Neural cell (in vitro differentiated cells): ENCODE measurements around the gene LRRC1. TPM values are rescaled to one million over a fixed set of nuclear protein-coding genes. Genes with fewer than 3 reads are reported as not detected.

Source experiments
- H2AFZ ChIP-seq: fragments of 200-600, 300-800 bp; sonication (generic), shearing (Covaris generic); 2 replicates; pipeline ENCODE4 v1.6.0; 2014; ENCODE audit warnings: low read depth, mild to moderate bottlenecking, antibody characterized with exemption, low read length, moderate library complexity
- H3F3A ChIP-seq: fragments of 200-600 bp; shearing (Covaris generic); 2 replicates; pipeline ENCODE4 v1.6.1; 2016; ENCODE audit warnings: mild to moderate bottlenecking, moderate library complexity, mixed read lengths, antibody characterized with exemption, low read length; ENCODE audit not compliant: insufficient read depth, poor library complexity, severe bottlenecking
- H3K27ac ChIP-seq: fragments of 200-600, 300-800 bp; sonication (generic), shearing (Covaris generic); 2 replicates; pipeline ENCODE4 v1.5.1; 2014; ENCODE audit warnings: mild to moderate bottlenecking, low read length, moderate library complexity
- H3K27me3 ChIP-seq: fragments of 300-800, 200-600 bp; sonication (generic), shearing (Covaris generic); 2 replicates; pipeline ENCODE4 v1.6.0; 2014; ENCODE audit warnings: mild to moderate bottlenecking, low read depth, low read length, moderate library complexity; ENCODE audit not compliant: insufficient read depth
- H3K36me3 ChIP-seq: fragments of 300-800, 200-600 bp; sonication (generic), shearing (Covaris generic); 2 replicates; pipeline ENCODE4 v1.5.1; 2014; ENCODE audit warnings: mild to moderate bottlenecking, antibody characterized with exemption, low read length, moderate library complexity; ENCODE audit not compliant: insufficient read depth
- H3K4me2 ChIP-seq: fragments of 300-800, 200-600 bp; sonication (generic), shearing (Covaris generic); 2 replicates; pipeline ENCODE4 v1.6.0; 2014; ENCODE audit warnings: mild to moderate bottlenecking, low read length
- H3K4me3 ChIP-seq: fragments of 300-800, 200-600 bp; sonication (generic), shearing (Covaris generic); 2 replicates; pipeline ENCODE4 v1.5.1; 2014; ENCODE audit warnings: mild to moderate bottlenecking, low read length, moderate library complexity
- H3K79me2 ChIP-seq: fragments of 200-600 bp; shearing (Covaris generic); replicated peaks from 2 replicates; pipeline ENCODE4 v1.6.0; 2014; ENCODE audit warnings: mild to moderate bottlenecking, low read length, moderate library complexity; ENCODE audit not compliant: insufficient read depth
- H3K9ac ChIP-seq: fragments of 300-800, 200-600 bp; sonication (generic), shearing (Covaris generic); 2 replicates; pipeline ENCODE4 v1.6.1; 2016; ENCODE audit warnings: mild to moderate bottlenecking, low read length, mixed read lengths
- H3K9me2 ChIP-seq: fragments of 200-600 bp; shearing (Covaris generic); 2 replicates; pipeline ENCODE4 v1.6.1; 2016; ENCODE audit warnings: mild to moderate bottlenecking, low read length, mixed read lengths; ENCODE audit not compliant: insufficient read depth
- H3K9me3 ChIP-seq: fragments of 200-600, 300-800 bp; sonication (generic), shearing (Covaris generic); 2 replicates; pipeline ENCODE4 v1.6.1; 2016; ENCODE audit warnings: mild to moderate bottlenecking, mixed run types, low read length, moderate library complexity, mixed read lengths
- H4K20me1 ChIP-seq: fragments of 200-600 bp; shearing (Covaris generic); 2 replicates; pipeline ENCODE4 v1.6.1; 2016; ENCODE audit warnings: mild to moderate bottlenecking, mixed run types; ENCODE audit not compliant: insufficient read depth
- EP300 ChIP-seq: fragments of 450-650 bp; conservative IDR thresholded peaks from 2 replicates; pipeline ENCODE4 v1.6.1; 2014; ENCODE audit warnings: antibody characterized with exemption, mild to moderate bottlenecking, moderate library complexity; ENCODE audit not compliant: poor library complexity, severe bottlenecking
- EZH2 ChIP-seq: fragments of 200-600, 300-800 bp; shearing (Covaris generic), sonication (generic); IDR thresholded peaks from 2 replicates; pipeline ENCODE4 v1.6.1; 2014; ENCODE audit warnings: antibody characterized with exemption, low read length, borderline replicate concordance, mild to moderate bottlenecking; ENCODE audit not compliant: insufficient read depth, poor library complexity, severe bottlenecking
- MXI1 ChIP-seq: fragments of 450-650 bp; conservative IDR thresholded peaks from 2 replicates; pipeline ENCODE4 v1.6.1; 2014; ENCODE audit warnings: antibody characterized with exemption, mild to moderate bottlenecking; ENCODE audit not compliant: poor library complexity, severe bottlenecking
- POLR2AphosphoS5 ChIP-seq: IDR thresholded peaks from 2 replicates; pipeline ENCODE4 v1.6.1; 2012
- RAD21 ChIP-seq: fragments of 450-650 bp; conservative IDR thresholded peaks from 2 replicates; pipeline ENCODE4 v1.6.1; 2014; ENCODE audit warnings: antibody characterized with exemption, mild to moderate bottlenecking, moderate library complexity
- REST ChIP-seq: IDR thresholded peaks from 2 replicates; pipeline ENCODE4 v1.6.1; 2012; ENCODE audit warnings: borderline replicate concordance
- SMC3 ChIP-seq: fragments of 450-650 bp; conservative IDR thresholded peaks from 2 replicates; pipeline ENCODE4 v1.6.1; 2014; ENCODE audit warnings: antibody characterized with exemption, mild to moderate bottlenecking, moderate library complexity; ENCODE audit not compliant: poor library complexity
- TAF1 ChIP-seq: IDR thresholded peaks from 2 replicates; pipeline ENCODE4 v1.6.1; 2012; ENCODE audit warnings: low read depth
- polyA plus RNA-seq: library from polyadenylated mRNA; depleted of rRNA; stranded (reverse); fragments of >200 nt; gene quantifications from 2 replicates; pipeline ENCODE4 v1.2.3, GENCODE V29; 2014
- TF ChIP-seq, protein P1 (sequence below): fragments of 450-650 bp; IDR thresholded peaks from 2 replicates; pipeline ENCODE4 v1.5.1; 2014; ENCODE audit warnings: antibody characterized with exemption, mild to moderate bottlenecking, moderate library complexity; ENCODE audit not compliant: poor library complexity, severe bottlenecking

LRRC1 gene
- polyA plus RNA-seq, 1 donor from 2014 or later = 21.2 TPM

DNA sequence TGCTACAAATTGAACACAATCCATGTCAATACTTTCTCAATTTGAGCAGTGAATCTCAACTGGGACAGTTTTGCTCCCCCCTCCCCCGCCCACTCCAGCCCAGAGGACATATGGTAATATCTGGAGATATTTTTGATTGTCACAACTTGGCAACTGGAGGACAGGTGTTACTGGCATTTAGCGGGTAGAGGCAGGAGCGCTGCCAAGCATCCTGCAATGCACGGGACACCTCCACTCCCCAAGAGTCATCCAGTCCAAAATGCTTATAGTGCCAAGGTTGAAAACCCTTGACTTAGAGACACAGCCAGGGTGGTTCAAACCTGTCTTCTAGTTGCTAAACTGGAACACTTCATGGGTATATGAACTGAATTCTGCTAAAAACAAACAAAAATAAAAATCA is 26.9 kb upstream of the LRRC1 start:
- H3K9ac ChIP-seq = no peak overlapping the region
- no peak overlapping the region for H3K4me2 ChIP-seq
- H3K4me3 ChIP-seq = no peak overlapping the region
- H3F3A ChIP-seq = no peaks in the 10 kb centered on the region
- no peak for TF ChIP-seq EP300
- TF ChIP-seq RAD21 = no peak
- TF ChIP-seq POLR2AphosphoS5 = no peak
- no peak for TF ChIP-seq REST
- TF ChIP-seq TAF1 = no peak
- TF ChIP-seq EZH2 = no peak
- H3K36me3 ChIP-seq = no peaks in the 10 kb centered on the region
- no peaks in the 10 kb centered on the region for H3K9me2 ChIP-seq
- no peak overlapping the region for H3K27ac ChIP-seq
- H2AFZ ChIP-seq = no peak overlapping the region
- H4K20me1 ChIP-seq = no peaks in the 10 kb centered on the region
- no peaks in the 10 kb centered on the region for H3K9me3 ChIP-seq
- no peaks in the 10 kb centered on the region for H3K79me2 ChIP-seq
- no peaks in the 10 kb centered on the region for H3K27me3 ChIP-seq

GRCh38 chr6:53768636-53769035 is 26.2 kb upstream of the LRRC1 start:
- no peak for TF ChIP-seq RAD21
- TF ChIP-seq MXI1 = no peak
- no peak for TF ChIP-seq SMC3
- no peak for TF ChIP-seq REST
- TF ChIP-seq, protein P1, sequence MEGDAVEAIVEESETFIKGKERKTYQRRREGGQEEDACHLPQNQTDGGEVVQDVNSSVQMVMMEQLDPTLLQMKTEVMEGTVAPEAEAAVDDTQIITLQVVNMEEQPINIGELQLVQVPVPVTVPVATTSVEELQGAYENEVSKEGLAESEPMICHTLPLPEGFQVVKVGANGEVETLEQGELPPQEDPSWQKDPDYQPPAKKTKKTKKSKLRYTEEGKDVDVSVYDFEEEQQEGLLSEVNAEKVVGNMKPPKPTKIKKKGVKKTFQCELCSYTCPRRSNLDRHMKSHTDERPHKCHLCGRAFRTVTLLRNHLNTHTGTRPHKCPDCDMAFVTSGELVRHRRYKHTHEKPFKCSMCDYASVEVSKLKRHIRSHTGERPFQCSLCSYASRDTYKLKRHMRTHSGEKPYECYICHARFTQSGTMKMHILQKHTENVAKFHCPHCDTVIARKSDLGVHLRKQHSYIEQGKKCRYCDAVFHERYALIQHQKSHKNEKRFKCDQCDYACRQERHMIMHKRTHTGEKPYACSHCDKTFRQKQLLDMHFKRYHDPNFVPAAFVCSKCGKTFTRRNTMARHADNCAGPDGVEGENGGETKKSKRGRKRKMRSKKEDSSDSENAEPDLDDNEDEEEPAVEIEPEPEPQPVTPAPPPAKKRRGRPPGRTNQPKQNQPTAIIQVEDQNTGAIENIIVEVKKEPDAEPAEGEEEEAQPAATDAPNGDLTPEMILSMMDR = no peak
- TF ChIP-seq TAF1 = no peak
- TF ChIP-seq EZH2 = no peak
- TF ChIP-seq EP300 = no peak
- TF ChIP-seq POLR2AphosphoS5 = no peak
- Histone ChIP-seq H3K27ac (no peak overlapping the region), H3K4me3 (no peak overlapping the region)

More at GRCh38 chr6:53768636-53769035, 26.2 kb upstream of the LRRC1 start:
- no peaks in the 10 kb centered on the region for H3K9me2 ChIP-seq
- H3K27me3 ChIP-seq = no peaks in the 10 kb centered on the region
- H3K79me2 ChIP-seq = no peaks in the 10 kb centered on the region
- no peak overlapping the region for H2AFZ ChIP-seq
- H3K9ac ChIP-seq = no peak overlapping the region
- H3K9me3 ChIP-seq = no peaks in the 10 kb centered on the region
- no peak overlapping the region for H3K4me2 ChIP-seq
- H3K36me3 ChIP-seq = no peaks in the 10 kb centered on the region
- no peaks in the 10 kb centered on the region for H3F3A ChIP-seq
- no peaks in the 10 kb centered on the region for H4K20me1 ChIP-seq
